ENCODE data around the gene ADAMTS2.
"Not testable (repeated sequence)": the region's sequence is repeated elsewhere in the genome, so short reads cannot be mapped to it uniquely, and the experiment has no call there.

ADAMTS2 gene

GRCh38 chr5:179325296-179326031 is 19.8 kb downstream of the ADAMTS2 start:
- no peak for DNase-seq (ENCODE audit: low read depth in 2 of 2)

GRCh38 chr5:179324760-179325295 is 20.4 kb downstream of the ADAMTS2 start:
- DNase-seq (ENCODE audit: low read depth in 2 of 2): no peak

- not testable (repeated sequence) for DNase-seq (ENCODE audit: low read depth in 2 of 2)
These were observed 20.9 kb downstream of the ADAMTS2 start for GRCh38 chr5:179324316-179324715.

DNA sequence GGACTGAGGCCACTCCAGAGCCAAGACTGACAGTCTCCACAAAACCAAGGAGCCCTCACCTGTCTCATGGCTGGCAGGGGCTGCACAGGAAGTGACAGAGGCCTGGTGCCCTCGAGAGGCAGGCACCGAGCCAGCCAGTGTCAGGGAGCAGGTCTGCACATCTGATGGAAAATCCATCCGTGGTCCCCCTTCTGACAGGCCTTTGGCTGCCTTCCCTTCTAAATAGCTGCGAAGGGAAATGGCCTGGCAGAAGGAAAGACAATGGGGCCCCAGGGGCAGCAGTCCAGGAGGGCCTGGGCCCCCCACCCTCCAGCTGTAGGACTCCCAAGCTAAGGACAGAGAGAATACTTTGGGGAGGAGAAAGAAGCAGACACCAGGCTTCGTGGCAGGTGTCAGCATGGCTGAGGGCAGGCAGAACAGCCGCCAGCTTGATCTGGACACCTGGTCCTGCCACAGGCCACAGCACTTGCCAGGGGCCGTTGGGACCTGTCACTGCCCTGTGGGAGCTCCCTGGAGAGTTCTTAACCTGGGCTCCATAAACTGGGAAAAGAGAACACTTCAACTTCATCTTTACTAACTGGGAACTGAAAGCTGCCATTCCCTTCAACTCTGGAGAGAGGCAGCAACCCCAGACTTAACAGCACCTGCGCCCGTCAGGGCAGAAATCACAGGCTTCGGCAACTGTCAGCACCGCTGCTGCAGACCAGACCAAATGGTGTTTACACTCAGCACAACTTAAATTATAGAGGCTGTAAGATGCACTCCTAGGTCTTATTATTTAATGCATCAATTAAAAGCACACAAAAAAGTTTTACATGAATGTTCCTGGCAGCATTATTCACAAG is 22.0 kb downstream of the ADAMTS2 start:
- no peak for DNase-seq (ENCODE audit: low read depth in 2 of 2)

DNA sequence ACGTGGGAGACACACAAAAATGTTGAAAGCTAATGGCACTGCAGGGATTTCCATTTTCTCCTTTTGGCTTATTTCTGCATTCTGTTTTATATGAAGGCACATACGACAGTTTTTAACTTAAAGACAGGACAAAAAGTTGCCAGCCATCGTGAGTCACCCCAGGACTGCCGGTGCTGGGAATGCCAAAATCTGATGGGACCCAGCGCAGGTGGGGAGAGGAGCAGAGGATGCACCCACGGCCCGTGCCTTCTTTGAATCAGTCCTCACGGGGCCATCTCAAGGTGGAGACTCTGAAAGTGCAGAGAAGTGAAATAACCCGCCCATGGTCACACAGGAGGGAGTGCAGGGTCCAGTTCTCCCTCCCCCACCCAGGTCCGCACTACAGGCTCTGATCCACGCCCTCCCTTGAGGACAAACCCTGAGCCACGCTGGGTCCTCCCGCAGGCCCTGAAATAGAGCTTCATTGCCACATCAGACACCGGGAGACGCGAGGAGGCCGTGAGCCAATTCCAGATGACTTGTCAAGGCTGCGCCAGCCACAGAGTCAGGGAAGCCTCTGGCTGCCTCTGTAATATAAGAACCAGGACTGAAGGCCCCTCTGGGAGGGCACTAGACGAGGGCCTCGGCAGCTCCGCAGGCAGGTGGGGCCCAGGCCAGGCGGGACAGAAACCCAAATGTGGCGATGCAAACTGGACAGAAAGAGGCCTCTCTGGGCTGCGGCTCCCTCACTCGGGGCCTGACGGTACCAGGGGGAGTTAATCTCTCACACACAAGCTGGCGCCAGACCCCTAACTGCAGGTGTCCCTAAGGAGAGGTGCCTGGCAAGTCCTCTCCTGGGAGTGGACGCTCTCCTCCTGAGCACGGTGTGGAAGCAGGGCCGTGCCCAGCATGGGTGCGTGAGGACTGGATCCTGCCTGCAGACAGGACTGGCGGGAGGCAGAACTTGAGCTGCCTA is 22.9 kb downstream of the ADAMTS2 start:
- DNase-seq (ENCODE audit: low read depth in 2 of 2): no peak

- no peak for DNase-seq (ENCODE audit: low read depth in 2 of 2)
These were observed 23.9 kb downstream of the ADAMTS2 start for GRCh38 chr5:179321206-179321987.

GRCh38 chr5:179319741-179320281 is 25.4 kb downstream of the ADAMTS2 start:
- DNase-seq (ENCODE audit: low read depth in 2 of 2): no peak

GRCh38 chr5:179319123-179319522 is 26.1 kb downstream of the ADAMTS2 start:
- no peak for DNase-seq (ENCODE audit: low read depth in 2 of 2)

DNA sequence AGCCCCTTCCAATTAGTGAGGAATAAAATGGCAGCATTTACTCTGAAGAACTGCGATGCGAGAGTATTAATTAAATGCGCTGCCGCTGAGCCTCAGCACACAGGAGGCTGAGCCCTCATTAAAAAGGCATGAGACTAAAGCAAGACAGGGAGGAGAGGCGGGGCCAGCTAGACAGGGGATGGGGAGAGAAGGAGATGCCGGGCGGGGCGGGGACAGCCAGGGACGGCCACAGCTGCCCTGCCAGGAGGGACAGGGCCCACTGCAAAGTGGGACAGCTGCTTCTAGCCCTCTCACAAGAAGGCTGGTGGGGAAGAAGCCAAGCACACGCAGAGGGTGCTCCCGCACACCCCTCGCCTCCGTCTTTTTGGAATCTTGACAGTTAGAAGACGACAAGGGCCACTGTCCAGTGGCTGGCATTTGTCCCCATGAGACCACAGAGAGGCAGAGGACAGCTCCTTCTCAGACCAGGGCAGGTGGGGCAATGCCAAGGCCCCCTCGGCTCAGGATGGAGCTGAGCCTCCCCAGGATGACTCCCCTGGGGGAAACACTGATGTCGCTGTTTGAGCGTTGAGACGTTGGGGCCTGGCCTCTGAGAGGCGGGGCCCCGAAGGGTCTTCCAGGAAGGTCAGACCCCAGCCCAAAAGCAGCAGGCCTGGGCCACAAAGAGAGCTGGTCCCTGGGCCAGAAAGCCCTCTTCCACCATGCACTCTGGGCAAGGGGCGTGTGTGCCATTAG is 26.9 kb downstream of the ADAMTS2 start:
- DNase-seq (ENCODE audit: low read depth in 2 of 2): no peak

GRCh38 chr5:179317411-179318220 is 27.6 kb downstream of the ADAMTS2 start:
- no peak for DNase-seq (ENCODE audit: low read depth in 2 of 2)

DNA sequence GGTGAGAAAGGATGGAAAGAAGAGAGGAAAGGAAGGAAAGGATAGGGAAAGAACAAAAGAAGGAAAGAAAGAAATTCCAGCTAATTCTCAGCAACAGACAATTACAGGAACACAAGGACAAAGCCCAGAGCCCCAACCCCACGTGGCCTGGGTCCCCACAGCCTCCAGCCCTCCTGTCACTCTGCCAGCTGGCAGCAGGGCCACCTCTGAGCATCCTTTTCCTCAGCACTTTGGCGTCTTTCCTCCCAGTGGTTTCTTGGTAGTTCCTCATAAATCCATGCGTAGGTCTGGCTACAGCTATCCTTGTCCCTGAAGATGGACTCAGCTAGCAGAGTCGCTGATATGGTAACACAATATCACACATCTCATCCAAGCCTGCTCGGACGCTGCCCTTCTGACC is 28.3 kb downstream of the ADAMTS2 start:
- DNase-seq (ENCODE audit: low read depth in 2 of 2): no peak

- DNase-seq (ENCODE audit: low read depth in 2 of 2): no peak
These were observed 29.1 kb downstream of the ADAMTS2 start for GRCh38 chr5:179316111-179316551.

DNA sequence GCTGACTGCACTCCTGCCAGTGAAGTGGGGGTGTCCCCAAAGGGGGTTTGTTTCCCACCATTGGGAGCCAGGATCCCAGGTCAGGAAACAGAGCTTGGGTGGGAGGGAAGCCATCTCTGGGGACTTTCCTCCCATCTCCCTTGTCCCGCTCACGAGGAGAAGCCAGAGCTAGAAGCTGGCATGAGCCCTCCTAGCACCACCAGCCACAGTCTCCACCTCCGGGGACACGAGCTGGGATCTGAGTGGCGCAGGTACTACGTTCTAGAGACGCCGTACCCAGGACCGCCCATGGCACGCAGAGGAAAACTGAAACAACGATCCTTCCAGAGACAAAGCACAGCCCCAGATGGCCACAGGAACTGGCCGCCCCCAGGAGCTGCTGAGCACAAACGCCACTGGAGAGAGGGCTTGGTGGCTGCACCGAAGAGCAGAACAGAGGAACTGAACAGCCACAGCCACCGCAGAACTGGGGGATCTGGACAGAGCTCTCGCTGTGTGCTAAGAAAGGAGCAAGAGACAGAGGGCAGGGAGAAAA is 29.8 kb downstream of the ADAMTS2 start:
- DNase-seq (ENCODE audit: low read depth in 2 of 2): no peak

DNA sequence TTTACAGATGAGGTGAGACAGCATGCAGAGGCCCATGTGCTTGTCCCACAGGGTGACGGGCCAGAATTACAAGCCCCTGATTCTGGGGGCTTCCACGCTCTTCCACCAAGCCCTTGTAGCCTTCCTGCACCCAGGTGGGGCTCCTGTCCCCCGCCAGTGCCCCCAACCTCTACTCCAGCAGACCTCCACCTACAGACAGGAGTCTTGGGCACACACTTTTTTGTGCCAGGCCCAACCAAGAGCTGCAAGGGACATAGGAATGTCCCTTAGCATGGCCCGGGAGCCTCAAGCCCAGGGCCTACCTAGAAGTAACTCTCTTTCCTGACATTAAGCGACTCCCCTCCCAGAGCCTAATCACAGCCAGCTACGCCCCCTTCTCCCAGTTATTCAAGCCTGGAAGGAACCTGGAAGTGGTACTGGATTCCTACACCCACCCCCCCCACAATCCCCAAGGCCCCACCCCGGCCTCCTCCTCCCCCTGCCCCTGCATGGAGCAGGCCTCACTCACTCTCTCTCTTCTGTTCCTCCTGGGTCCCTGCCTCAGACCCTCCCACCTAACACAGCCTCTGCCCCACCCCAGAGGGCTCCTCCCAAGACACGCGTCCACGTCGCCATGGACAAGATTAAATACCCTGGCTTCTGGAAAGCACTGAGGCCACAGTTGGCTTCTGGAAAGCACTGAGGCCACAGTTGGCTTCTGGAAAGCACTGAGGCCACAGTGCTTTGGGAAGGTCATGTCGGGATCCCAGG is 30.5 kb downstream of the ADAMTS2 start:
- DNase-seq (ENCODE audit: low read depth in 2 of 2): no peak

DNA sequence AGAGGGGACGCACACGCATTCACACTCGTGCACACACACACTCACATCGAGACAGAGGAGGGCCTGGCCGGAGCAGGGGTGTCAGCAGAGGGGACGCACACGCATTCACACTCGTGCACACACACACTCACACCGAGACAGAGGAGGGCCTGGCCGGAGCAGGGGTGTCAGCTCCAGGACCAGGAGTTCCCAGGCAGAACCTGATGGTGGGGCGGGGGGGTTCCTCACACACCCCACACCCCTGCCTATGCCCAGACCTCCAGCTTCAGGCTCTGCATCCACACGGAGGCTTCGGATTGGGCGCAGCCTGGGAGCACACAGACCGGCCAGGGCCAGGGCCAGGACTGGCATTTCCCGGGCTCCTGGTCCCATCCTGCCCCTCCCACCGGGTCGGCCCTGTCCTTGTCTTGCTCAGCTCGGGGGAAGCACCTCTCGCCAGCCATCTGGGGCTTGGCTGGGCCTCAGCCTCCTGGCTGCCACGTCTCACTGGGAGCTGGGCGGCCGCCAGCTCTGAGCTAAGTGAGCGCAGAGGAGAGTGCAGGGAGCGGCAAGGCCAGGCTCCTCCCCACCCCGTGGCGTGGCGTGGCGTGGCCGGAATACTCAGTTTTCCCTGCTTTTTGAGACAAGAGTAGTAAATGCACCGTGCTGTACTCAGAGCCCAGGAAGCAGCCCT is 31.3 kb downstream of the ADAMTS2 start:
- no peak for DNase-seq (ENCODE audit: low read depth in 2 of 2)

GRCh38 chr5:179312557-179313235 is 32.6 kb downstream of the ADAMTS2 start:
- DNase-seq (ENCODE audit: low read depth in 2 of 2): no peak

GRCh38 chr5:179311581-179311980 is 33.7 kb downstream of the ADAMTS2 start:
- DNase-seq (ENCODE audit: low read depth in 2 of 2): no peak

Data from stimulated activated CD4-positive, alpha-beta T cell treated with anti-CD3 and anti-CD28 coated beads, Interleukin-4, amount 100 ng/mL, for 48 hours (primary cell).